Mucosa of descending colon (tissue), 3 donors: Measurements from ENCODE around the gene F10. TPM values are rescaled to one million over a fixed set of nuclear protein-coding genes. Genes with fewer than 3 reads are reported as not detected.
A peak's percentile ranks its signal among the peaks of the same experiment; 100 is the strongest.

Experiments used
- ATAC-seq: fragments of 200-7000 bp; cut with Tn5 transposase; one replicate; pipeline ENCODE4 v1.9.1; 2020; ENCODE audit warnings: mild to moderate bottlenecking, moderate library complexity
- DNase-seq, 3 donors: peaks; one replicate each; pipeline ENCODE4 v3.0.0-alpha.2; 2020
- H3K36me3 ChIP-seq: fragments of 200-600 bp; one replicate; pipeline ENCODE4 v1.8.0; 2021; ENCODE audit warnings: low read depth, mild to moderate bottlenecking
- H3K4me1 ChIP-seq: fragments of 200-600 bp; one replicate; pipeline ENCODE4 v1.8.0; 2021; ENCODE audit warnings: low read depth, mild to moderate bottlenecking
- H3K4me3 ChIP-seq: fragments of 200-600 bp; one replicate; pipeline ENCODE4 v1.8.0; 2021; ENCODE audit warnings: mild to moderate bottlenecking
- H3K9me3 ChIP-seq: fragments of 200-600 bp; one replicate; pipeline ENCODE4 v1.8.0; 2021; ENCODE audit warnings: mild to moderate bottlenecking
- intact Hi-C, 2 donors: fragments of 100-400 bp; cut with DNase I in 1 of 2; cut with micrococcal nuclease in 1 of 2; formaldehyde crosslinking; loops; one replicate each; pipeline versions ENCODE4 v1.11.0 to v1.11.1; 2022; cut with DNase I, micrococcal nuclease
- long read RNA-seq, 2 donors: library from polyadenylated mRNA; unstranded; transcript quantifications; one replicate each; pipeline ENCODE4 v2.0.0, GENCODE V29; 2019 to 2021
- total RNA-seq, 3 donors: library from RNA; stranded (reverse); fragmentation: NEBNext Ultra II Directional in 2 of 3; extraction: Animal tissue kit (Norgen Biotek cat#: 25700) in 2 of 3; gene quantifications; one replicate each; pipeline versions ENCODE4 v1.2.1 to v1.2.4, GENCODE V29; 2021 to 2023
- TF ChIP-seq, protein P1 (sequence below): fragments of 200-600 bp; IDR thresholded peaks from one replicate; pipeline ENCODE4 v1.8.0; 2022; ENCODE audit warnings: antibody characterized with exemption, mild to moderate bottlenecking
- donor health status: DM: no; HTN: no; CAD: no; lungs with moderate emphysema.
- donor health status: DM: no; HTN: no; CAD: no.
- donor health status: DM: no; HTN: yes; CAD: no.

The F10 gene
- 1 to 10 TPM; 1.3 to 3.5 (median 2.0) TPM for total RNA-seq
- long read RNA-seq, donor 1, transcript F10-202 (8 exons, 1,517 nt): major isoform, 9 of 10 reads
- long read RNA-seq, donor 1, partial matches to known transcripts: 1 of 10 reads
- long read RNA-seq, donor 1, other reads (novel, unspliced or antisense): 0 of 10 reads
- long read RNA-seq, donor 2, partial matches to known transcripts: 0 of 3 reads
- long read RNA-seq, donor 2, other reads (novel, unspliced or antisense): 0 of 3 reads

DNA sequence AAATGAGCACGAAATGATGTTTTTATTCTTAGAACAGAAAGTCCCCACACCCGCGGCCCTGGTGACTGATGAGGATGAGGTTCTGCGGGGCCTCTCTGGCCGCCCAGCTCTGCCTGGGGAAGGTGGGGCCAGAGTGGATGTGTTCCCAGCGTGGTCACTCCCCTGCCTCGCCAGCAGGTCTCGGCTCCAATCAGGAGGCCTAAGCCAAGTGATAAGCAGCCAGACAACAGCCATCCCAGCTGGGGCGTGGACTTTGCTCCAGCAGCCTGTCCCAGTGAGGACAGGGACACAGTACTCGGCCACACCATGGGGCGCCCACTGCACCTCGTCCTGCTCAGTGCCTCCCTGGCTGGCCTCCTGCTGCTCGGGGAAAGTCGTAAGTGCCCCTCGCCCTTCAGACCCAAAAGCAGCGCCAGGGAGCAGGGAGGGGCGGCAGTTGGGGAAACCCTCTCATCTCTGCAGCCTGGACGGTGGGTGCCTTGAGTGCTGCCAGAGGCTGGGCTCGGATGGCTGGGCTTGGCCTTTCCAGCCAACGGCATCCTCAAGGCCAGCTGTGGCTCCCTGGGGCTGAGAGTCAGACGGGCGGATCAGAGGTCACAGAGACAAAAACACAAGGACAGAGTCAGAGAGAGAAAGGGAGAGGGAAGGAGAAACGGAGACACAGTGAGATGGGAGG, at the start of gene F10:
Gene F10, plus strand, starts transcription at position 250 of the 676 bp plus-strand sequence. Its CDS starts 57 bp downstream, at position 307.
- intact Hi-C loops: no loop called here
- ATAC-seq: peak; percentile 96
- peak; percentile 79 to 85 (median 84) for DNase-seq
- Histone ChIP-seq H3K4me3 (no peak within 1 kb of the TSS), H3K9me3 (no peaks in the 10 kb centered on the region), H3K36me3 (no peaks in the 10 kb centered on the region), H3K4me1 (peaks cover 4% of the 10 kb centered on the region)
- TF ChIP-seq, protein P1, sequence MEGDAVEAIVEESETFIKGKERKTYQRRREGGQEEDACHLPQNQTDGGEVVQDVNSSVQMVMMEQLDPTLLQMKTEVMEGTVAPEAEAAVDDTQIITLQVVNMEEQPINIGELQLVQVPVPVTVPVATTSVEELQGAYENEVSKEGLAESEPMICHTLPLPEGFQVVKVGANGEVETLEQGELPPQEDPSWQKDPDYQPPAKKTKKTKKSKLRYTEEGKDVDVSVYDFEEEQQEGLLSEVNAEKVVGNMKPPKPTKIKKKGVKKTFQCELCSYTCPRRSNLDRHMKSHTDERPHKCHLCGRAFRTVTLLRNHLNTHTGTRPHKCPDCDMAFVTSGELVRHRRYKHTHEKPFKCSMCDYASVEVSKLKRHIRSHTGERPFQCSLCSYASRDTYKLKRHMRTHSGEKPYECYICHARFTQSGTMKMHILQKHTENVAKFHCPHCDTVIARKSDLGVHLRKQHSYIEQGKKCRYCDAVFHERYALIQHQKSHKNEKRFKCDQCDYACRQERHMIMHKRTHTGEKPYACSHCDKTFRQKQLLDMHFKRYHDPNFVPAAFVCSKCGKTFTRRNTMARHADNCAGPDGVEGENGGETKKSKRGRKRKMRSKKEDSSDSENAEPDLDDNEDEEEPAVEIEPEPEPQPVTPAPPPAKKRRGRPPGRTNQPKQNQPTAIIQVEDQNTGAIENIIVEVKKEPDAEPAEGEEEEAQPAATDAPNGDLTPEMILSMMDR: no peak

DNA sequence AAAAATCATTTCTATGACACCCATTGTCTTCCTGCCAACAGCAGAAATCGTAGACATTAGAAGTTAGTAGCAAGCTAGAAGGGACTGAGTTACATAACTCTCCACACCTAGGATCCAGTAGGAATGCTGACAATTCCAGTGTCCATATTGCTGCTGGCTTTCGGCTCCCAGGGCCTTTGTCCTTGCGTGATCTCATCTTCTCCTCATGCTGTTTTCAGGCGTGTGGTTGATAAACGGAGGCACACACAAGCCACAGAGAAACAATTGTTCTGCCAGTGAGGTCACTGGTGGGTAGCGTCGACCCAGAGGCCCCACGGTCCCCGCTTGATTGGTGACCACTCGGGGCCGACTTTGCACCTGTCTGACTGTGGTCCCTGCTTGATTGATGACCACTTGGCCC, 48.7 kb upstream of the F10 start:
- intact Hi-C loops: no loop called here
- Histone ChIP-seq H3K4me3 (no peak overlapping the region), H3K9me3 (no peaks in the 10 kb centered on the region), H3K4me1 (no peaks in the 10 kb centered on the region), H3K36me3 (no peaks in the 10 kb centered on the region)
- TF ChIP-seq, protein P1: no peak
- DNase-seq (peak in 1 of 3 donors; percentile 18), ATAC-seq (no peak)

DNA sequence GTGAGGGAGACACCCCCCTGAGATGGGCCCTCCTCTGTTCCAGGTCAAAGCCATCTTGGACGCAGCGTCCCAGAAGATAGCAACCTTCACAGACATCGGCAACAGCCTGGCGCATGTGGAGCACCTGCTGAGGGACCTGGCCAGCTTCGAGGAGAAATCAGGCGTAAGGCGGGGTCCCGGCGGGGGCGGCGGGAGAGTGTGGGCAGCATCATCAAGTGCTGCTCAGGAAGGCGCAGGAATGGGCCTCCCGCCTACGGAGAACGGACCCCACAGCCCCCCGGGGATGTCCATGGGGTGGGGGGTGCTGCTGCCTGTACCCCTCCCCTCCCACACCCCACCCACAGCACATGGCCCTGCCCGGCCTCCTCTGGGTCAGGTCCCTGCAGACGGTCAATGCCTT, 48.2 kb upstream of the F10 start:
- Histone ChIP-seq H3K36me3 (no peaks in the 10 kb centered on the region), H3K4me1 (no peaks in the 10 kb centered on the region), H3K4me3 (no peak overlapping the region), H3K9me3 (no peaks in the 10 kb centered on the region)
- TF ChIP-seq, protein P1: no peak
- intact Hi-C loops: no loop called here
- ATAC-seq: no peak
- peak in 1 of 3 donors; percentile 39 for DNase-seq

DNA sequence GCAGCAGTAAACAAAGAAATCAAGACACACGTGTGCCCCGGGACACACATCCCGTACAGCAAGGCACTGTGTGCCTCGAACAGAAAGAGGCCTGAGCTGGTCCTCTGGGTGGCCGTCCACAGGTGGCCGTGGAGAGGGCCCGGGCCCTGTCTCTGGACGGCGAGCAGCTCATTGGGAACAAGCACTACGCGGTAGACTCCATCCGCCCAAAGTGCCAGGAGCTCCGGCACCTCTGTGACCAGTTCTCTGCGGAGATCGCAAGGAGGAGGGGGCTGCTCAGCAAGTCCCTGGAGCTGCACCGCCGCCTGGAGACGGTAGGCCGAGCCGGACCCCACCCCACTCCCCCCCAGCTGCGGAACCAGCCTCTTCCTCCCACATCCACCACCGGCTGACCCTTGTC, 47.7 kb upstream of the F10 start:
- no peaks in the 10 kb centered on the region for H3K9me3 ChIP-seq
- DNase-seq (peak in 1 of 3 donors; percentile 22), ATAC-seq (no peak)
- H3K4me1 ChIP-seq: no peaks in the 10 kb centered on the region
- TF ChIP-seq, protein P1: no peak
- H3K36me3 ChIP-seq: no peaks in the 10 kb centered on the region
- intact Hi-C loops: no loop called here
- H3K4me3 ChIP-seq: no peak overlapping the region

DNA sequence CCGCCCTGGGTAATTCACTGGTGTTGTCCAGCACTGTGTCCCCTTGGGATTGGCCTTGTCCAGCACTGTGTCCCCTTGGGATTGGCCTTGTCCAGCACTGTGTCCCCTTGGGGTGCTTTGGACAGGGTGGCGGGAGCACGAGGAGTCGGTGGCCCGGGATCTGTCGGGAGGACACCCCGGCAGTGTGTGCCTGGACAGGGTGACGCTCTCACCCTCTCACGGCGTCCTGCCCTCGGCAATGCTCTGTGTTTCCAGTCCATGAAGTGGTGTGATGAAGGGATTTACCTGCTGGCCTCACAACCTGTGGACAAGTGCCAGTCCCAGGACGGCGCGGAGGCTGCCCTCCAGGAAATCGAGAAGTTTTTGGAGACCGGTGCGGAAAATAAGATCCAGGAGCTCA, 46.9 kb upstream of the F10 start:
- peak in 1 of 3 donors; percentile 36 for DNase-seq
- TF ChIP-seq, protein P1: no peak
- intact Hi-C loops: no loop called here
- H3K4me1 ChIP-seq: no peaks in the 10 kb centered on the region
- H3K4me3 ChIP-seq: no peak overlapping the region
- peak; percentile 6 for ATAC-seq
- no peaks in the 10 kb centered on the region for H3K36me3 ChIP-seq
- no peaks in the 10 kb centered on the region for H3K9me3 ChIP-seq
